Measurements from ENCODE around the gene GPR39.

Gene GPR39

DNA sequence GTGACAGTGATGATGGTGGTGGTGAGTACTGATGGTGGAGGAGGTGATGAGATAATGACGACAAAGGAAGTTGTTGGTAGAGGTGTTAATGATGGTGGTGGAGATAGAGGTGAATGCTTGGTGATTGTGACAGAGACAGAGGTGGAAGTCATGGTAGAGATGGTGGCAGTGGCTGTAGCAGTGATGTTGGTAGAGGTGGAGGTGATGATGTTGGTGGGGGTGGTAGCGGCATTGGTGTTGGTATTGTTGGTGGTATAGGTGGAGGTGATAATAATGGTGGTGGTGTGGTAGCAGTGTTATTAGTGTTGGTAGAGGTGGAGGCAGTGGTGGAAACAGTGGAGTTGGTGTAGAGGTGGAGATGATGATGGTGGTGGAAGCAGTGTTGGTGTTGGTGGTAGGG, 217.0 kb downstream of the GPR39 start:
- no peaks in the 10 kb centered on the region for H3K36me3 ChIP-seq
- H3K4me2 ChIP-seq = no peak overlapping the region
- H3K4me1 ChIP-seq = no peaks in the 10 kb centered on the region
- H3K27me3 ChIP-seq = no peaks in the 10 kb centered on the region
- no peak for TF ChIP-seq Cebpa-rat (IDR thresholded peaks at IDR 0.05)
- no peak overlapping the region for H3K9ac ChIP-seq
- no peaks in the 10 kb centered on the region for H4K20me1 ChIP-seq
- H3K4me3 ChIP-seq = no peak overlapping the region
- H3K9me3 ChIP-seq (replicated peaks in 1 of 11) = no peaks in the 10 kb centered on the region
- no peak overlapping the region for H3K27ac ChIP-seq

DNA sequence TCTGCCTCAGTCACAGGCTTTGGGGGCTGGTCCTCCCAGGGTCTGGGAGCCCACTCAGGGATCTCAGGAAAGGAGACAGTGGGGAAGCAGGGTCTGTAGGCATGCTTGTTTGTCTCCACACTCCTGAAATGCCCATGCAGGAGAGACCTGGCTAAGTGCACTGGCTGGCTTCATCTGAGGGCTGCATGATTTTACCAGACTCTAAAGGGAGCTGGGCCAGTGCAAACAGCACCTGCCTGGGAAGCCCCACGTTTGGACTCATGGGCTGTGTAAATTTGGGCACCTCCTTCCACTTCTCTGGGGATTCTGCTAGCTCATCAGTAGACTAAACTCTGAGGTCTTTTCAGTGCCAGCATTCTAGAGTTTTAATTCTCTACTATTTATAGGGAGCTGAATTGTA, 219.7 kb downstream of the GPR39 start:
- TF ChIP-seq Cebpa-rat (IDR thresholded peaks at IDR 0.05) = no peak

GRCh38 chr2:132638313-132639040, 221.9 kb downstream of the GPR39 start:
- Histone ChIP-seq H3K9ac (no peak overlapping the region), H3K9me3 (replicated peaks in 1 of 11) (no peaks in the 10 kb centered on the region), H3K4me1 (peaks cover 4 to 24% (median 10%) of the 10 kb centered on the region in 10 experiments), H4K20me1 (no peaks in the 10 kb centered on the region), H3K4me3 (no peak overlapping the region), H3K36me3 (no peaks in the 10 kb centered on the region), H3K4me2 (no peak overlapping the region), H3K27ac (no peak overlapping the region), H3K27me3 (no peaks in the 10 kb centered on the region)
- TF ChIP-seq Cebpa-rat (IDR thresholded peaks at IDR 0.05) = no peak

More for the DNA sequence above, 219.7 kb downstream of the GPR39 start:
- Histone ChIP-seq H3K9ac (no peak overlapping the region), H3K9me3 (replicated peaks in 1 of 11) (no peaks in the 10 kb centered on the region), H3K27ac (no peak overlapping the region), H3K4me1 (peaks cover 0 to 2% (median 0%) of the 10 kb centered on the region in 10 experiments; a peak in 2 of 20 replicates), H3K27me3 (no peaks in the 10 kb centered on the region), H4K20me1 (no peaks in the 10 kb centered on the region), H3K4me2 (no peak overlapping the region), H3K4me3 (no peak overlapping the region), H3K36me3 (no peaks in the 10 kb centered on the region)

DNA sequence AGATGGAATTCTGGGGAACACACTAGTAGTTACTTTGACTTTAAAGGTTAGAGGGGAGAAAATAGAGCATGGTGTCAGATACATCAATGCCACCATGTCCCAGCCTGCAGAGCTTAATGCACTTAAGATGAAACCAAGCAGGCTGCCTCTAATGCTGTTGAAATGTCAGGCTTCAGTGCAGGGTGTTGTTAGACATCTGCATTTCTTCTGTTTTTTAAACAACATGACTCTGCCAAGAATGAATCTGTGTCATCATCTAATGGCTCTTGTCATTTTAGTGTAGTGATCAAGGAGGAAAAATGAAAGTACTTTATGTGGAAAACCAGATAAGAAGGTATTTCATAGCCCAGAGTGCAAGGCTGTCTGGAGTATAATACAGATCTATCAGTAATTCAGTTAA, 223.5 kb downstream of the GPR39 start:
- H4K20me1 ChIP-seq = no peaks in the 10 kb centered on the region
- H3K4me1 ChIP-seq = peaks cover 20 to 40% (median 26%) of the 10 kb centered on the region in 10 experiments
- no peaks in the 10 kb centered on the region for H3K36me3 ChIP-seq
- no peak overlapping the region for H3K4me3 ChIP-seq
- H3K27me3 ChIP-seq = no peaks in the 10 kb centered on the region
- H3K9ac ChIP-seq = no peak overlapping the region
- no peaks in the 10 kb centered on the region for H3K9me3 ChIP-seq (replicated peaks in 1 of 11)
- no peak overlapping the region for H3K27ac ChIP-seq
- no peak for TF ChIP-seq Cebpa-rat (IDR thresholded peaks at IDR 0.05)
- no peak overlapping the region for H3K4me2 ChIP-seq

DNA sequence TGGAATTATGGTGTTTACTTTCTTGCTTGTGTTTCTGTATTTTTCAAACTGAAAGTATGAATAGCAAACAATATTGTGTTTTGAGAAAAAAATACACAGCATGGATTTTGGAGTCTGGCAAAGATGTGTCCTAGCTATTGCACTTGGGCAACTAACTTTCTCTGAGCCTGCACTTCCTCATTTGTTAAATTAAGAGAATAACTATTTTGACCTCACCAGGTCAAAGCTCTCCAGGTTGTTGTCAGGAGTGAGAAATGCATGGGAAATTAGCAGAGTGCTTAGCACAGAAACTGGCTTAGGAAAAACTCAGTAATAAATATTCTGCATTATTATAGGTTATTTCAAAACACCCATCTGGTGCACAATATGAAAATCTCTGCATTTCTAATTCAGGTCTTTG, 225.2 kb downstream of the GPR39 start:
- Histone ChIP-seq H3K36me3 (no peaks in the 10 kb centered on the region), H3K27me3 (no peaks in the 10 kb centered on the region), H3K4me2 (peak overlapping the region in 3 of 11 experiments; percentile 21 to 71 (median 34); a peak in 3 of 22 replicates), H4K20me1 (no peaks in the 10 kb centered on the region), H3K9ac (no peak overlapping the region), H3K4me3 (no peak overlapping the region), H3K4me1 (peaks cover 37 to 55% (median 43%) of the 10 kb centered on the region in 10 experiments), H3K27ac (no peak overlapping the region), H3K9me3 (replicated peaks in 1 of 11) (no peaks in the 10 kb centered on the region)
- TF ChIP-seq Cebpa-rat (IDR thresholded peaks at IDR 0.05) = no peak

DNA sequence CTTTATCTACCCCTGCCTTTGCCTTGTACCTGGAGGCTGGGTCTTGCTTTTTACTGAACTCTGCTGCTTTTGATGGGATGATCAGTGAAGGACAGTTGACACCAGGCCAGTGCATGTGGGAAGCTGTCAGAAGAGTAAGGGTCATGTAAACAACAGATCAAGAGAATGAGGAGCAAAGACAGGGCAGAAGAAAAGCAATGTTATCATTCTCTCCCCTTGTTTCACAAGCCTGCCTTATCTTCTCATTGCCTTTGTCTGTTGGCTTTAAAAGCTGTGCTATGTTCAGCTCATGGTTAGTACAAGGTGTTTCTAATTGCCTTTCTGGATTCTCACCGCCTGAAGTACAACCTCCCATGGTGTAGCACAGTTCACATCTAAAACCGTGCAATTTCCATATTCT, 225.8 kb downstream of the GPR39 start:
- H3K27ac ChIP-seq = no peak overlapping the region
- peaks cover 43 to 60% (median 49%) of the 10 kb centered on the region in 10 experiments for H3K4me1 ChIP-seq
- no peaks in the 10 kb centered on the region for H3K36me3 ChIP-seq
- H3K4me2 ChIP-seq = peak overlapping the region in 5 of 11 experiments; percentile 21 to 80 (median 49); a peak in 8 of 22 replicates
- H3K9ac ChIP-seq = no peak overlapping the region
- H4K20me1 ChIP-seq = no peaks in the 10 kb centered on the region
- H3K27me3 ChIP-seq = no peaks in the 10 kb centered on the region
- no peaks in the 10 kb centered on the region for H3K9me3 ChIP-seq (replicated peaks in 1 of 11)
- no peak overlapping the region for H3K4me3 ChIP-seq
- no peak for TF ChIP-seq Cebpa-rat (IDR thresholded peaks at IDR 0.05)

- TF ChIP-seq Cebpa-rat (IDR thresholded peaks at IDR 0.05) = no peak
- H3K9ac ChIP-seq = peak overlapping the region in 2 of 11 experiments; percentile 23 to 43; a peak in 2 of 22 replicates
- peak overlapping the region; percentile 63 to 80 (median 70) for H3K4me2 ChIP-seq
- H3K27ac ChIP-seq = peak overlapping the region in 8 of 11 experiments; percentile 21 to 67 (median 59); a peak in 12 of 22 replicates
- H3K4me3 ChIP-seq = no peak overlapping the region
- H3K9me3 ChIP-seq (replicated peaks in 1 of 11) = no peaks in the 10 kb centered on the region
- peaks cover 49 to 63% (median 53%) of the 10 kb centered on the region in 10 experiments for H3K4me1 ChIP-seq
- no peaks in the 10 kb centered on the region for H3K27me3 ChIP-seq
- no peaks in the 10 kb centered on the region for H3K36me3 ChIP-seq
- H4K20me1 ChIP-seq = no peaks in the 10 kb centered on the region
Observed at GRCh38 chr2:132645176-132645575, 228.6 kb downstream of the GPR39 start.

DNA sequence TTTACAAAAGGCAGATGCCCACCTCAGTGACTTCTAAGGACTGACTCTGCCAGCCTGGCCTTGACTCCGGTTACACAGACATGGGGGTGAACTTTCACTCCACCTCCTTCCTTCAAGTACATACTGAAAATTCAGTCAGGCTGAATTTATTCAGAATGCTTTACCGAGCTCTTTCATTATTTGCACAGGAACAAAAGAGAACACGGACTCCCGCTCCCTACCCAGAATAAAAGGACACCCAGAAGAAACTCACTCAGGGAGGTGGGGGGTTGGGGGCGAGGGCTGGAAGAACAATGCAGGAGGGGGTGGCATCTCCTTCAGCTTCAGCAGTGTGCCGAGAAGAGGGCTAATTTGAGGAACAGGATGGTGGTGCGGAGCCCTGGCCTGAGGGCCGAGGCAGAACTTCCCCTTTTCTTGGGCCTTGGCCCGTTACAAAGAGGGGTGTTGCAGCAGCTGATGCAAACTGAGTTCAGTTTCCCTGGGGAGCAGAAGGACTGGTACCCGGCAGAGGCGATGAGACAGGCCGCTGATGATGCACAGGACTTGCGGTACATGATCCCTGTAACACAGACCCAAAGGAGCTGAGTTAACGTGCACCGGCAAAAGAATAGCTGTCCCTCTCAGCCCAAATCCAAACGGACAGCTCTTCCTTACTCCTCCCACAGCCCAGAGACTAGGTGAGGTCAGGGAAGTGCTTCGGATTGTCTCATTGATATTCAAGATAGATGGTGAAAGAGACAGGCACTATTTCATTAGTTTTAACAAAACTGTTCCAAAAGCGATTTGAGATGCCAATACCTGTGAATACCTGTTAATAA, 229.3 kb downstream of the GPR39 start:
- Histone ChIP-seq H3K4me2 (peak overlapping the region; percentile 63 to 80 (median 70)), H3K9me3 (replicated peaks in 1 of 11) (no peaks in the 10 kb centered on the region), H4K20me1 (no peaks in the 10 kb centered on the region), H3K4me1 (peaks cover 49 to 63% (median 53%) of the 10 kb centered on the region in 10 experiments), H3K27ac (peak overlapping the region in 9 of 11 experiments; percentile 21 to 67 (median 59); a peak in 16 of 22 replicates), H3K36me3 (no peaks in the 10 kb centered on the region), H3K9ac (peak overlapping the region in 5 of 11 experiments; percentile 2 to 49 (median 23); a peak in 4 of 22 replicates), H3K4me3 (no peak overlapping the region), H3K27me3 (no peaks in the 10 kb centered on the region)
- TF ChIP-seq Cebpa-rat (IDR thresholded peaks at IDR 0.05) = peak in 6 of 11 experiments; percentile 18 to 56 (median 32); a peak in 4 of 22 replicates

GRCh38 chr2:132646540-132647108, 230.0 kb downstream of the GPR39 start:
- no peaks in the 10 kb centered on the region for H3K36me3 ChIP-seq
- no peaks in the 10 kb centered on the region for H3K9me3 ChIP-seq (replicated peaks in 1 of 11)
- no peaks in the 10 kb centered on the region for H3K27me3 ChIP-seq
- peak overlapping the region in 4 of 11 experiments; percentile 7 to 28 (median 12); a peak in 6 of 22 replicates for H3K27ac ChIP-seq
- peak overlapping the region; percentile 63 to 80 (median 70) for H3K4me2 ChIP-seq
- H3K4me3 ChIP-seq = no peak overlapping the region
- H4K20me1 ChIP-seq = no peaks in the 10 kb centered on the region
- H3K4me1 ChIP-seq = peaks cover 49 to 61% (median 52%) of the 10 kb centered on the region in 10 experiments
- TF ChIP-seq Cebpa-rat (IDR thresholded peaks at IDR 0.05) = no peak
- H3K9ac ChIP-seq = no peak overlapping the region

All from BLaER1 treated with 17β-estradiol and CSF1 and Interleukin-3, amounts not matched to agents 10 nM and 100 nM (cell line).